Measurements from ENCODE around the gene TMEM95.
A peak's percentile ranks its signal among the peaks of the same experiment; 100 is the strongest.

Gene TMEM95

DNA sequence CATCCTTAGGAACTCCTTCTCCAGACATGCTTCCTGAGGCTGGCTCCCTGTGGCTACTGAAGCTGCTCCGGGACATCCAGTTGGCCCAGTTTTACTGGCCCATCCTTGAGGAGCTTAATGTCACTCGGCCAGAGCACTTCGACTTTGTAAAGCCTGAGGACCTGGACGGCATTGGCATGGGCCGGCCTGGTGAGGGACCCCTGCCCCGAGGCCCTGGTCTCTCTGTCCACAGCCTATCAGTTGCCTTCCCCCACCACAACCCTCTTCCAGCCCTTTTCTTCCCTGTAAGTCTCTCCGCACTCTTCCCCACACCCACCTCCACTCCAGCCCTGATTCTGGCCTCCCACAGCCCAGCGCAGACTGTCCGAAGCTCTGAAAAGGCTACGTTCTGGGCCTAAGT, 27.9 kb downstream of the TMEM95 start:
- no peak for DNase-seq

DNA sequence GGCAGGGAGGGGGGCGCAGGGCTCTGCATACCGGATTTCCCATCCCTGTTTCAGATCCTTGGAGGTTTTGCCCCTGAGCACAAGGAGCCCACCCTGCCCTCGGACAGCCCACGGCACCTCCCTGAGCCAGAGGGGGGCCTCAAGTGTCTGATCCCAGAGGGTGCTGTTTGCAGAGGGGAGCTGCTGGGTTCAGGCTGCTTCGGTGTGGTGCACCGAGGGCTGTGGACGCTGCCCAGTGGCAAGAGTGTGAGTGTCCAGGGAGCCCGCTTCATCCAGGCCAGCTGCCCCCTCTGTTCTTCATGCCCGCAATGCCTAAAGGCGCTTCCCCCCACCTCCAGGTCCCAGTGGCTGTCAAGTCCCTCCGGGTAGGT, 28.4 kb downstream of the TMEM95 start:
- no peak for DNase-seq

DNA sequence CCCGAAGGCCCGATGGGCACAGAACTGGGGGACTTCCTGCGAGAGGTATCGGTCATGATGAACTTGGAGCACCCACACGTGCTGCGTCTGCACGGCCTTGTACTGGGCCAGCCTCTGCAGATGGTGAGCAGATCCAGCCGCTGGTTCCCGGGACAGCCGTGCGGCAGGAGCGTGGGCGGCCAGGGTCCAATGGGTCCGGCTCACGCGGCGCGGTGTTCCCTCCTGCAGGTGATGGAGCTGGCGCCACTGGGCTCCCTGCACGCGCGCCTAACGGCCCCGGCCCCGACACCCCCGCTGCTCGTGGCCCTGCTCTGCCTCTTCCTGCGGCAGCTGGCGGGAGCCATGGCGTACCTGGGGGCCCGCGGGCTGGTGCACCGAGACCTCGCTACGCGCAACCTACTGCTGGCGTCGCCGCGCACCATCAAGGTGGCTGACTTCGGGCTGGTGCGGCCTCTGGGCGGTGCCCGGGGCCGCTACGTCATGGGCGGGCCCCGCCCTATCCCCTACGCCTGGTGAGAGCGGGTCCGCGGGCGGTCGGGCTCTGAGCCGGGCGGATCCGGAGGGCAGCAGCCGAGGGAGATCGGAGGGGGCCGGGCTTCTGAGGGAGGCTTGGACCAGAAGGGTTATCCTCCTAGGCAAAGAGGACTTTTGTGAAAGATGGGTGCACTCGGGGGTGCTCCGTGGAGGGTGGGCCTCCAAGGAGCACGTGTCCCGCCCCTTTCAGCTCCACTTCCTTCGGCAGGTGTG, 29.0 kb downstream of the TMEM95 start:
- DNase-seq = no peak

DNA sequence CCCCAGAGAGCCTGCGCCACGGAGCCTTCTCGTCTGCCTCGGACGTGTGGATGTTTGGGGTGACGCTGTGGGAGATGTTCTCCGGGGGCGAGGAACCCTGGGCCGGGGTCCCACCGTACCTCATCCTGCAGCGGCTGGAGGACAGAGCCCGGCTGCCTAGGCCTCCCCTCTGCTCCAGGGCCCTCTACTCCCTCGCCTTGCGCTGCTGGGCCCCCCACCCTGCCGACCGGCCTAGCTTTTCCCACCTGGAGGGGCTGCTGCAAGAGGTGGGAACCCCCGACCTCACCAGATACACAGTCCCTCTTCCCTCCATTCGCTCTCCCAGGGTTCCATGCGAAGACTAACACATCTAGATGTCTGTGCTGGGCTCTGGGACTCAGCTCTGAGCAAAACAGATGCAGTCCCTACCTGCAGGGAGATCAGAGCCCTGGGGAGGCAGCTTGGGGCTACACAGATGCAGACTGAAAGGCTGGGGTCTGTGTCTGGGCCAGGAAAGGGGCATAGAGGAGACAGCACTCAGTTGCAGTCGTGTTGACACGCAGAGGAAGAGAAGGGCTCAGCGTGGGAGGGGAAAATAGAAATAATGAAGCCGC, 29.6 kb downstream of the TMEM95 start:
- DNase-seq = no peak

DNA sequence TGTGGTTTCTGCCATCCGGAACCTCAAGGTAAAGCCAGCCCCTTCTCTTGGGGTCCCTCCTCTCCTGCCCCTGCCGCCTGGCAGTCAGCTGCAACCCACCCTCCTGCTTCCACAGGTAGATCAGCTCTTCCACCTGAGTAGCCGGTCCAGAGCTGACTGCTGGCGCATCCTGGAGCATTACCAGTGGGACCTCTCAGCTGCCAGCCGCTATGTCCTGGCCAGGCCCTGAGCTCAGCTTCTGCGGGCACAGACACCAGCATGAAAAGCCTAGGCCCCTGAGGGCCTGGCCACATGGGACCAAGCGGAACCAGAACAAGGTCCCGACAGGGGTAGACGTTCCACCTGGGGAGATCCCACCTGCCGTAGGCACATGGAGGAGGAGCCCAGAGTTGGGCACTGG, 33.9 kb downstream of the TMEM95 start:
- DNase-seq = no peak

DNA sequence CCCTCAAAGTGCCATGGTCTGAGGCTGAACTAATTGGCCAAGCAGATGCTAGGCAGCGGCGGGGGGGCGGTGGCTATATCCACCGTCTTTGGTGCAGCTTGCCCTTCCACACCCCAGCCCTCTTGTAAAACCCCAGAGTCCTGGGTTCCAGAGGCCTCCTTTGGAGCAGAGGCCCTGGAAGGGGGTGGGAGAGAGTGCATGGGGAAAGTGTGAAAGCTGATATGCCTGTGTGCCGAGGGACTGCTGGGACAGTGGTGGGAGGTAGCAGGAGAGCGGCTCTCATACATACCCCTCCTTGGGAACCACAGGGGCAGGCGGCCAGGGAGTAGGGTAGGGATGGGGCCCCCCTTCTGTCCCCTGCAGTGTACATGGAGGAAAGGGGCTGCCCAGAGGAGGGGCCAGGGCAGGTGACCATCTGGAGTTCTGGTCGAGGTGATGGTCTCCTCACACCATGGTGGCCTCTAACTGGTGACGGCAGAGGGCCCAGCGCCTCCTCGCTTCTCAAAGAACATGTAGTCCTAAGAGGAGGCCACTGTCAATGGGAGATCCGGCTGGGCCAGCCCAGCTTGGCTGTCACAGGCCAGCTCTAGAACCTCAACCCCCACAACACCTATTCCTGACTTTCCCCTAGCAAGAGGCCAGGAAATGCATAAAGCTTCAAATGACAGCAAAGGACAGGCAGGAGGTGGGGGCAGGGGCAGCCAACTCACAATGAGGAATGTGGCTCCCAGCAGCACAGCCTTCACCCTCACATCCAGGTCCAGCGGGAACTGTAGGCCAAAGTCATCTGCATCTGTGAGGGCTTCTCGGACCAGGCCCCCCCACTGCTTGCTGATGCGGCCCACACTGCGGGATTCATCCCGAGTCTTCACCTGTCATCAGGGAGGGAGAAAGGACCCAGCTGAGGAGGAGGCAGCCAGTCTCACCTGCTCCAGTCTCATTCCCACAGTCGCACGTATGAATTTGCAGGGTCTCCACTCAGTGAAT, 35.3 kb downstream of the TMEM95 start:
- no peak for DNase-seq

DNA sequence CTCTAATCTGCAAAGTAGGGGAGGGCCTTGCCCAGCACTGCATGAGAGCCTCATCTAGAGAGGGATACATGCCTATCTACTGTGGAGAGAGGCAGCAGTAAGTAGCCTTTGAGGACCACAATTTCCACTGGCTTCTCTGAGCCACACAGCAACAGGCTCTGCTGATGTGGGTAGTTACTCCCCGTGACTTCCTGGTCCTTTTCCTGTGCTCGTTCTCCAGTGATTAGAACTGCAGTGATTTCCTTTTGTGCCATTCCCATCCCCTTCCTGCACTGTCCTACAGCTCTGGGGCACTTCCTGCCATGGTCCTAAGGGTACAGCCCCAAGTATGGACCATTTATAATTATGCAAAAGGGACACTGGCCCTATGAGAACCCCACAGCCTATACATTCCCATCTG, 36.4 kb downstream of the TMEM95 start:
- DNase-seq = no peak

DNA sequence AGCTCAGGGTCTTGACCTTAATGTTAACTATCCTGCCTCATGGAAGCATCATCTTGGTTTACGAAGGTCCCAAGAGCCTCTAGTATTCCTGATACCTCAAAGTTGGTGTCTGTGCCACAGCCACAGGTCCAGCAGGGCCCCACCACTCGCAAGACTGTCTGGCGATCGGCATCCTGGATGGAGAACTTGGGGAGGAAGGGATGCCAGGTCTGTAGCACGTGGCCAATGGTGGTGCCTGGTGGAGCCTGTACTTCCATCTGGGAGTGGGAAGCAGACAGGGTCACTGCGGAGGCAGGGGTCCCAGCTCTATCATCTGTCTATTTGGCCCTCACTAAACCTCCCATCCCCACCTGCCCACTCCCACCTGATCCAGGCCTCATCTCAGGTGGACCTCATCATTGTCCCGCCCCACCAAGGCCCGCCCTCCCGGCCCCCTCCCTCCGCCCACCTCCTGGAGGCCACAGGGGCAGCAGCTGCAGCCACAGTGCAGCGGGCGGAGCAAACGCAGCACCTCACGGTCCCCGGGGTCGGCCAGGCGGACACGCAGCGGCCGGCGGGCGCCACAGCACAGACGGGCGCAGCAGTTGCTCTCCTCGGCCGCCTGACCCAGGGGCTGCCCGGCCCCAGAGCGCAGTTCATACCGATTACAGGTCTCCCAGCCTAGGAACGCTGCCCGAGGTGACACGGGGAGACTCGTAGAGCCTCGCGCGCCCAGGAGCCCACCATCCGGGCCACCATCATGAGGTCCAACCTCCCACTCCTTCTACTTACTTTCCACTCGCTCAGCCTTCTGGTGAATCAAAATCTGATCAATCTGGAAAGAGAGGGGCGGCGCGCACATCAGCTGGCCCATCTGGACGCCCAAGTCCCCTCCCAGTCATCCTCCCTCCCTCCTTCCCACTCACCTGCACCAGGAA, 38.0 kb downstream of the TMEM95 start:
- no peak for DNase-seq

DNA sequence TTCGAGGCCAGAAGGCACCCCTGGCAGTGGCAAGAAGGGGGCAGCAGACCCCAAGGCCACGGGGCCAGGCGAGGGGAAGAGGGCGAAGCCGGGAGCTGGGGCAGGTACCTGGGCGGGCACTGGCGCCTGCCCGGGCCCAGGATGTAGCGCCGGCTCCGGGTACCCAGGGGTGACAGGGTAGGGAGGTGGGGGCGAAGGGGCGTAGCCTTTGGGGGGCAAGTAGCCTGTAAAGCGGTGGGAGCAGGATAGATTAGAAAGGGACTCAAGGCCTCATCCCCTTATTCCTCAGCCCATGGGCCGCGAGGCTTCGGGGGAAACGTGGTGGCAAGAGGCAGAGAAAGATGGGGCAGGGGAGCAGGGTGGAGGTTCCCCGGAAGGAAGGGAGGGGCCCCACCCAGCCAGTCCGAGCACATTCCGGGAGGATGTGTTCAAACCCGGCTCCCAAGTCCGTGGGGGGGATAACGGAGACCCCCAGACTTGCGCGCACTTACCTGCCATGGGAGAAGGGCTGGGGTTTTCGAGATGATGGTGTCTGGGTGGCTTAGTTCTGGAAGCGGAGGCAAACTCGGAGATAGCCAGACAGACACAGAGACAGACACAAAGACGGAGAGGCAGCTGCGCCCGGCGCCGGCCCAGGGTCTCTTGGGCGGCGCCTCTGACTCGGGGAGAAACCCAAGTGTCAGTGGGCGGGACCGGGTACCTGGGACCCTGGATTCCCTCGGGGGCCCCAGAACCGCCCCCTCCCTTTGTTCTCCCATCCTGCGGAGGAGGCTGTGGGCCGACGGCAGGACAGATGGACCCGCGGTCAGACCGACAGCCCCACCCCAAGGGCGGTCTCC, 38.9 kb downstream of the TMEM95 start:
- DNase-seq = peak; percentile 10

DNA sequence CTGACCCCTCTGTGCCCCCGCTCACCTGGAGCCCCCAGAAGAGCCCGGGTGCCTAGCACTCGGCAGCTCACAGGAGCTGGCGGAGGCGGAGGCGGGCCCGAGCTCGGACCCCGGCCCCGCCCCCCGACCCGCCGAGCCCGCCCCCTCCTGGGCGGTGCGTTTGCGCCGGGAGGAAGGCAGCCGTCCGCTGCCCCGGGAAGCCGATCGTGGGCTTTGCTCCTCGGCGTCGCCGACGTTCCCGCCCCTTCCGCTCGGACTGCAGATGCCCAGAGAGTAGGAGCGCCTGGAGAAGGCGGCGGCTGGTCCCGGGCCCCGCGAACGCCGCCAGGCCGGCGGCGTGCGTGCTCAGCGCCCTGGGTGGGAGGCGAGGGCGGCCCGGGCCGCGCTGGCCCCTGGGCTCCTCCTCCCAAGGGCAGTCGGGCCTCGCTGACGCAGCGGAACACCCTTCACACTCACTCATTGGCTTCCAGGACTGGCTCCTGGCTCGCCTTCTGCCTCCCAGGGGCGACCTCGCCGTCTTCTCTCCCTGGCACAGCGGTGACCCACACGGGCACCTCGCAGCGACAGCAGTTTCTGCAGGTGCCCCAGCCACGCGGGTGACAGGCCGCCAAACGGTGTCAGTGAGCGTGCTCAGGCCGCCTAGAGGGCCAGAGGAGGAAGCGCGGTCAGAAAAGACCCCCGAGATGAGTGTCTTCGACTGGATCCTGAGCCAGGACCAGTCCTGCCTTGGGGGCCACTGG, 39.7 kb downstream of the TMEM95 start, which contains the start of gene PLSCR3:
TSS of gene PLSCR3 (minus strand) at position 74 of the 740 bp plus-strand sequence. CDS start 415 bp downstream, outside the sequence.
- DNase-seq = peak; percentile 88

DNA sequence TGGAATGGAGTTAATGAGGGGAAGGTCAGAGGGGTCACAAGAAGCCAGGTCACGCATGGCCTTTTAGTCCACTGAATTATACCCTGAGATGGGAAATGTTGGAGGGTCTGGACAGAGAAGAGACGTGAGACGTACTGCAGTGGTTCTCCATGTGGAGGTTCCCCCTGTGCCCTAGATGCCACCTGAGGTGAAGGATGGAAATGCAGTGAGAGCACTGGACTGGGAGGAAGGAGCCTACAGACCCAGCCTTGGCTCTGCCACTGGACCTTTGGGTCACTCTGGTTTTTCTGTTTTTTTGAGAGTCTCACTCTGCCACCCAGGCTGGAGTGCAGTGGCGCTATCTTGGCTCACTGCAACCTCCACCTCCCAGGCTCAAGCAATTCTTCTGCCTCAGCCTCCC, 41.2 kb downstream of the TMEM95 start:
- DNase-seq = no peak

DNA sequence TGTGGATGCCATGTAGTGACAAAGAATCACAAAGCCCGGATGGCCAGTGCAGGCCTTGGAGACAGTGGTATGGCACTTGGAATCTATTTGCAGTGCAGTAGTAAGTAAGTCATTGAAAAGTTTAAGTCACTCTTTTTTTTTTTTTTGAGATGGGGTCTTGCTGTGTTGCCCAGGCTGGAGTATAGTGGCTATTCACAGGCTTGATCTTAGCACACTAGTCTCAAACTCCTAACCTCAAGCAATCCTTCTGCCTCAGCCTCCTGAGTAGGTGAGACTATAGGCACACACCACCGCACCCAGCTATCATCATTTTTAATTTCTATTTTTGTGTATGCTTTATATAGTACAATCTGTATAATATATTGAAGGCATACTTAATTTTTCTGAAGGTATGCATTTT, 43.7 kb downstream of the TMEM95 start:
- no peak for DNase-seq

DNA sequence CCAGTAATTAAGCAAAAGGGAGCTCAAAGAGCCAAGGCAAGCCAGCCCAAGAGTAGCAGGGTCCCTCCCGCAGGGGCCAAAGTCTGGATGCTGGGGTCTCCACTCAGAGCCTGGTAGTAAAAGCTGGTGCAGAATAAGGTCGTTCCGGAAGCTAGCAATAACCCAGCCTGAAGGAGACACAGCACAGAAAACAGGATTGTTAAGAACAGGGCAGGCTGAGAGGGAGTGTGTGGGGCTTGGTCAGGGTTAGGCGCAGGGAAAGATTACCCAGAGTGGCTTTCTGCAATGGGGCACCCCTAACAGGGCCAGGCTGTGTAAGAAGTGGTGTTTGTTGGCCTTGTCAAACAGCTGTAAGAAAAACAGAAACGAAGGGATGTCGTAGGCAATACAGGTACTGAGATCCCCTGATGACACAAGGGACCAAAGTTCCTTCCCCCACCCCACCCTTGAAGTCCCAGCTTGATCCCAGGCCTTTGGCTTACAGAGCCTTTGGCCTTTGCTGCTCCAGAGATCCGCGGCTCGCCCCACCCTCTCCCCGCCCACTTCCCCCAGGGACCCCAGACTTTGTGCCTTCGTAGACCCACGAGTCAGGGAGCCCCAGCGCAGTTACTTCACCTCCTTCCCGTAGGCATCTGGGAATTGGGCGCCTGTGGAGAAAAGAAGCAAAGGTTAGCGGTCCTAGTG, 48.2 kb downstream of the TMEM95 start:
- no peak for DNase-seq

DNA sequence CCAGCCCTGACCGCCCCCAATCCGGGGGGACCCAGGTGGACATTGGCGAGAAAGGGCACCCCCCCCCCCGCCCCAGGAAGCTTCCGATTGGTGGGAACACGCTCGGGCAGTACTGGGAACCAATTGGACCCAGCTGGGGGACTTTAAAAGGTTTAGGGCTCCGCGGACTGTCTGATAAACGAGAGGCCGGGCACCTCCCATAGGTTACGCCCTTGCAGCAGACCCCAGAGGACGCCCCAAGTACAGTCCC, 48.7 kb downstream of the TMEM95 start:
- DNase-seq = no peak

DNA sequence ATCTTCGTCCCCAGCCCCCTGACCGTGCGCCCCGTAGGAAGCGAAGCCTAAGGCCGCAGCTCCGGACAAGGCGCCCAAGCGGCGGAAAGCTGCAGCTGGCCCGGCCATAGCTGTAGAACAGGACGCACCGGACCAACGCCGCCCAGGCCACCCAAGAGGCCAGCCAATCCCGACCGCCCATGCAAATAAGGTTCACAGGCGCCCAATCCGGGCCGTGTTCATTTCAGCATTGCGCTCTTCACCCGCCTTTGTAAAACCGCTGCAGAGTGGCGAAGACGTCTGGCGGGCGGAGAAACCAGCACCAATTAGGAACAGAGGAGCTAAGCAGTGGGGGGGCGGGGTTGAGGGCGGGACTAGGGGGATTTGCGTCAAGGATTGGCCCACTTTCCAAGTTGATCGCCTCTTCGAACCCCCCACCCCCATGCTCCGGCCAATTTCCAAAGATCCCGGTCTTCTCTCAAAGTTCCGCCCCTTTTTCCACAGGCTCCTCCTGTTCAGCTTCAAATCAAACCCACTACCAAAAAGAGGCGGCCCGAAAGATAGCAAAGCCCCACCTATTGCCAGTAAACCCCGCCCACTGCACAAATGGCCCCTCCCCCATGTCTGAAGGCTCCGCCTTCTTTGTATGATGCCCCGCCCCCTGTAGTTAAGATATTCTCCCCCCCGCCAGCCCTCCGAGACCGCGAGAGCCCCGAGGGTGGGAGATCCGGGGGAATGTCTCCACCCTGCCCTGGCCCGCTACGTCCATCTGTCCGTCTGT, 49.2 kb downstream of the TMEM95 start, which contains the start of gene TMEM256:
TSS of gene TMEM256 (minus strand) at position 121 of the 760 bp plus-strand sequence. CDS start at position 108, 13 bp downstream.
- peak; percentile 99 for DNase-seq

DNA sequence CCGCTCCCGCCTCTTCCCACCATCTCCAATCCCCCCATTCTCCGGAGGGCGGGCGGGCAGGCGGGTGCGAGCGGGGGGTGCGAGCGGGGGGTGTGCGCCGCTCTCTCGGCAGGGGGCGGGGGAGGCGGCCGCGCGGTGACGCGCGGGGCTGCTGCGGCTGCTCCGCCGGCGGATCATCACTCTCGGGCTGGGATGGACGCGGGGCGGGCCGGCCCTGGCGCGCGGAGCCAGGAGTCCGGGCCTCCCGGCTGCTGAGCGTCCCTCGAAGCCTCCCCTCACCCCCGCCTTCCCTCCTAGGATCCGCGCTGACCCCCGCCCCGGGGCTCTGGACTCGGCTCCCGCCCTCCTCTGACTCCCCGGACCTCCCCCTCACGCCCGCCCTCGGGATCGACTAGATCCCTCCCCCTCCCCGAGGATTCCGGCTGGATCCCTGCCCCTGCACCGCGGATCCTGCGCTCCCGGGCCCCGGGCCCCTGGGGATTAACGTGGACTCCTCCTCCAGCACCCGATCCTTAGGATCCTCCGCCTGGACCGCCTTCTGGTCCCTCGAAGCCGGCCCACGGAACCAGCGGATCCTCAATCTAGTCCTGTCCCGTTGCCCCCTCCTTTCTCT, 49.9 kb downstream of the TMEM95 start:
- peak; percentile 79 for DNase-seq

DNA sequence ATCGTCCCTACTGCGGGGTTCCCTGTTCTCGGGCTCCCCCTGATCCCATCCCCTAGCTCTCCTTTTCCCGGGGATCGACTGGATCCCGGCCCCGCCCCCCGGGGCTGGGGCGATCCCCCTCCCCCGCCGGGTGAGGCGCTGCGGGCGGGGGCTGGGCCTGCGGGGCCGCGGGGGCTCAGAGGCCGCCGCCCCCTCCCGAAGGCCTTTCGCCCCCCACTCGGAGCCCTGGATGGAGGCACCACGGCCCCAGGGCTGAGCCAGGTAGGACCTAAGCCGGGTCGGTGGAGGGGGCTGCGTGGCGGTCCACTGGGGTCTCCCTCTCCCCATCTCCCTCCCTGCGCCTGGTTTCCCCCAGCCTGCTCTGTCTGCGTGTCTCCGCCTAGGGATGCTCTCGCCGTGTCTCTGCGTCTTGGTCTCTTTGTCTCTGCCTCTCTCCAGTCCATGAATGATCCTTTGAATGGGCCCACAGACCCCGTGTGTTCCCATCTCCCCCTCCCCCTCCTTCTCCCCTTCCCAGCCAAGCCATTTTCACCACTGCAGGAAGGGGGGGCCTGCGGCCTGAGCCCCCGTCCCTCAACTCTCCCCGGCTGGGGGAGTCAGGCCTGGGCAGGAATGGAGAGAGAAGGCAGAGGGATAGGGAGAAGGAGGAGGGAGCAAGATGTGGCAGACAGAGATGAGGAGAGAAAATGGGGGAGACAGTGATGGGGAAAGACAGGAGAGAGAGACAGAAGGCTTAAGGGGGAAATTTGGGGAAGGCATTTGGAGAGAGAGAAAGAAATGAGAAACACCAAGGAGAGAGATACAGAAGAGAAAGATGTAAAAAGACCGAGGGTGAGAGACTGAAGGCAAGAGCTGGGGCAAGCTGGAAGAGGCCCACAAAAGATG, 50.6 kb downstream of the TMEM95 start:
- DNase-seq = no peak

DNA sequence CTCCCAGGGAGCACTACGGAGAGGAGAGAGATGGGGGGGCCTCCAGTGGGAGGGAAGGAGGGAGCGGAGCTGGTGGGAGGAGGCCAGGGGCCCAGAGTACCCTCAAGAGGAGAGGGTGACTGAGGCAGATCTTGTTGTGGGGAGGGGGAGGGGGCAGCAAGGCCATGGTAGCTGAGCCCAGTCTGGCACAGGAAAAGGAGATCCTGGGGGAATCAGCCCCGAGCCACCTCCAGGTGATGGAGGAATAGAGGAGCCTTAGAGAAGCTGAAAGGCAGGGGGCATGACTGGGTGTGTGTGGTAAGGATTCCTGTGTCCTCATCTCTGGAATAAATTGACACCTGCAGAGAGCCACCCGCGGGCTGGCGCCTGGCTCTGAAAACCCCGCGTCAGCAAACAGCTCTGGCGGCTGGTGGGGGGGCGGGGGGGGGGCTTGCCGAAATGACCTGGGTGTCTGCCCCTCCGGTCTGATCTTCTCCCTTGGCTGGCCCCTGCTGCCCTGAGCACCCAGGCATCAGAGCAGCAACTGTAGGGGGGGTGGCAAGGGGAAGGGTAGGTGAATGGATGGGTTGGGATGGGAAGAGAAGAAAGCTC, 51.4 kb downstream of the TMEM95 start:
- DNase-seq = no peak

All from NCI-H226 (cell line).